Right lobe of liver (tissue), 4 donors: Measurements from ENCODE around the gene PDE4A.

Experiments used
- CTCF ChIP-seq, 4 donors: fragments of 200-600 bp in 3 of 4; fragments of 450-650 bp in 1 of 4; IDR thresholded peaks; one replicate each; pipeline versions ENCODE4 v1.5.1 to v1.8.0; 2016 to 2022; ENCODE audit warnings: antibody characterized with exemption in 4 of 4, mild to moderate bottlenecking in 2 of 4
- POLR2A ChIP-seq: fragments of 450-650 bp; IDR thresholded peaks from one replicate; pipeline ENCODE4 v1.6.1; 2017; ENCODE audit warnings: antibody characterized with exemption, mild to moderate bottlenecking
- donor health status: DM: no; HTN: no; CAD: no.
- donor health status: DM: no; HTN: no; CAD: no.
- donor health status: DM: no; HTN: yes; CAD: no.

DNA sequence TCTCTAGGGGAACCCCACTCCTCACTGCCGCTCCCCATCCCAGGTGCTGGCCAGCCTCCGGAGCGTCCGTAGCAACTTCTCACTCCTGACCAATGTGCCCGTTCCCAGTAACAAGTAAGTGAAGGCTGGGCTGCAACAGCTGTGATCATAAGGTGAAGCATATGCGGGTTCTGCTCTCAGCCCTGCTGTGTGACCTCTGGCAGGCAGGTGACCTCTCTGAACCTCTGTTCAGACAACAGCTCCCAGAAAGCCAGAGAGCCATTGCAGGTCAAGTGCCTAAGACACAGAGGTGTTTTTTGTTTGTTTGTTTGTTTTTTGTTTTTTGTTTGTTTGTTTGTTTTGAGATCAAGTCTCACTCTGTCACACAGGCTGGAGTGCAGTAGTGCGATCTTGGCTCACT is 28.7 kb downstream of the PDE4A start:
- TF ChIP-seq POLR2A, result no peak
- TF ChIP-seq CTCF (IDR thresholded peaks at IDR 0.05), result no peak
